Left lung (tissue), 10 donors: Measurements from ENCODE around the gene PAX3. TPM values are rescaled to one million over a fixed set of nuclear protein-coding genes. Genes with fewer than 3 reads are reported as not detected.

Experiments used
- ATAC-seq: fragments of 200-7000 bp; cut with Tn5 transposase; one replicate; pipeline ENCODE4 v1.9.1; 2020; ENCODE audit warnings: moderate library complexity
- DNase-seq, 4 donors: peaks; one replicate each; pipeline ENCODE4 v3.0.0-alpha.2; 2013 to 2020
- H3K27ac ChIP-seq, 2 donors: fragments of 200-600 bp; sonication (generic) in 1 of 2; one replicate each; pipeline versions ENCODE4 v1.5.0 to v1.8.0; 2020 to 2021
- H3K27me3 ChIP-seq, 2 donors: fragments of 200-600 bp; sonication (generic) in 1 of 2; one replicate each; pipeline versions ENCODE4 v1.5.0 to v1.8.0; 2020 to 2021
- H3K36me3 ChIP-seq, 2 donors: fragments of 200-600 bp; sonication (generic) in 1 of 2; one replicate each; pipeline versions ENCODE4 v1.5.0 to v1.8.0; 2020 to 2021
- H3K4me1 ChIP-seq, 2 donors: fragments of 200-600 bp; one replicate each; pipeline ENCODE4 v1.8.0; 2021
- H3K4me3 ChIP-seq, 2 donors: fragments of 200-600 bp; sonication (generic) in 1 of 2; one replicate each; pipeline versions ENCODE4 v1.5.0 to v1.8.0; 2020 to 2021; ENCODE audit warnings: mild to moderate bottlenecking in 1 of 2
- H3K9me3 ChIP-seq, 2 donors: fragments of 200-600 bp; sonication (generic) in 1 of 2; one replicate each; pipeline versions ENCODE4 v1.5.0 to v1.8.0; 2020 to 2021
- CTCF ChIP-seq, 2 donors: fragments of 200-600 bp; sonication (generic) in 1 of 2; IDR thresholded peaks; one replicate each; pipeline versions ENCODE4 v1.5.0 to v1.8.0; 2021; ENCODE audit warnings: antibody characterized with exemption in 2 of 2
- intact Hi-C, 2 donors: fragments of 100-400 bp; cut with DNase I; formaldehyde crosslinking; loops; one replicate each; pipeline versions ENCODE4 v1.11.2 to v1.14.2; 2022
- polyA plus RNA-seq, 6 donors: library from polyadenylated mRNA; unstranded; fragments of 120-200 nt; gene quantifications; one replicate each; pipeline ENCODE4 v1.2.1, GENCODE V29; 2013; ENCODE audit not compliant: insufficient read length in 6 of 6
- total RNA-seq, 2 donors: library from RNA; stranded (reverse); fragmentation: NEBNext Ultra II Directional; extraction: Animal tissue kit (Norgen Biotek cat#: 25700); gene quantifications; one replicate each; pipeline ENCODE4 v1.2.1, GENCODE V29; 2021
- donor health status: DM: no; HTN: yes; CAD: no.
- donor health status: DM: no; HTN: no; CAD: no.

PAX3 gene
- total and polyA plus RNA-seq, 8 donors: 0.13 to 0.20 (median 0.14) TPM; not detected in 5

GRCh38 chr2:222270396-222270795 lies 28.4 kb downstream of the PAX3 start:
- Histone ChIP-seq H3K27me3 (peaks cover 19 to 81% of the 10 kb centered on the region in 2 donors), H3K9me3 (no peaks in the 10 kb centered on the region), H3K4me3 (no peak overlapping the region), H3K4me1 (no peaks in the 10 kb centered on the region), H3K36me3 (no peaks in the 10 kb centered on the region), H3K27ac (no peak overlapping the region)
- no peak for ATAC-seq
- no peak for DNase-seq
- intact Hi-C loops: no loop called here
- TF ChIP-seq CTCF (IDR thresholded peaks at IDR 0.05): no peak

GRCh38 chr2:222269132-222269531 lies 29.7 kb downstream of the PAX3 start:
- H3K9me3 ChIP-seq: no peaks in the 10 kb centered on the region
- H3K4me3 ChIP-seq: no peak overlapping the region
- TF ChIP-seq CTCF (IDR thresholded peaks at IDR 0.05): no peak
- H3K27ac ChIP-seq: no peak overlapping the region
- intact Hi-C loops: no loop called here
- no peak for DNase-seq
- H3K4me1 ChIP-seq: no peaks in the 10 kb centered on the region
- no peaks in the 10 kb centered on the region for H3K36me3 ChIP-seq
- H3K27me3 ChIP-seq: peaks cover 17 to 77% of the 10 kb centered on the region in 2 donors
- no peak for ATAC-seq

GRCh38 chr2:222268311-222268990 lies 30.3 kb downstream of the PAX3 start:
- TF ChIP-seq CTCF (IDR thresholded peaks at IDR 0.05): no peak
- Histone ChIP-seq H3K36me3 (no peaks in the 10 kb centered on the region), H3K9me3 (no peaks in the 10 kb centered on the region), H3K4me3 (no peak overlapping the region), H3K4me1 (no peaks in the 10 kb centered on the region), H3K27me3 (peaks cover 11 to 70% of the 10 kb centered on the region in 2 donors), H3K27ac (no peak overlapping the region)
- ATAC-seq: no peak
- intact Hi-C loops: no loop called here
- DNase-seq: no peak

GRCh38 chr2:222264791-222265320 lies 33.9 kb downstream of the PAX3 start:
- Histone ChIP-seq H3K36me3 (no peaks in the 10 kb centered on the region), H3K27me3 (peaks cover 0 to 42% of the 10 kb centered on the region in 2 donors), H3K4me3 (no peak overlapping the region), H3K4me1 (no peaks in the 10 kb centered on the region), H3K27ac (no peak overlapping the region), H3K9me3 (no peaks in the 10 kb centered on the region)
- DNase-seq (no peak), ATAC-seq (no peak)
- TF ChIP-seq CTCF (IDR thresholded peaks at IDR 0.05): no peak
- intact Hi-C loops: no loop called here

- intact Hi-C loops: no loop called here
- no peak overlapping the region for H3K4me3 ChIP-seq
- no peak overlapping the region for H3K27ac ChIP-seq
- ATAC-seq (no peak), DNase-seq (no peak)
- no peak for TF ChIP-seq CTCF (IDR thresholded peaks at IDR 0.05)
- H3K9me3 ChIP-seq: no peaks in the 10 kb centered on the region
- peaks cover 0 to 23% of the 10 kb centered on the region in 2 donors for H3K27me3 ChIP-seq
- H3K4me1 ChIP-seq: no peaks in the 10 kb centered on the region
- no peaks in the 10 kb centered on the region for H3K36me3 ChIP-seq
Measured at GRCh38 chr2:222261504-222261903, 37.3 kb downstream of the PAX3 start.
